ENCODE data around the gene SLC17A3.

SLC17A3 gene, protein sequence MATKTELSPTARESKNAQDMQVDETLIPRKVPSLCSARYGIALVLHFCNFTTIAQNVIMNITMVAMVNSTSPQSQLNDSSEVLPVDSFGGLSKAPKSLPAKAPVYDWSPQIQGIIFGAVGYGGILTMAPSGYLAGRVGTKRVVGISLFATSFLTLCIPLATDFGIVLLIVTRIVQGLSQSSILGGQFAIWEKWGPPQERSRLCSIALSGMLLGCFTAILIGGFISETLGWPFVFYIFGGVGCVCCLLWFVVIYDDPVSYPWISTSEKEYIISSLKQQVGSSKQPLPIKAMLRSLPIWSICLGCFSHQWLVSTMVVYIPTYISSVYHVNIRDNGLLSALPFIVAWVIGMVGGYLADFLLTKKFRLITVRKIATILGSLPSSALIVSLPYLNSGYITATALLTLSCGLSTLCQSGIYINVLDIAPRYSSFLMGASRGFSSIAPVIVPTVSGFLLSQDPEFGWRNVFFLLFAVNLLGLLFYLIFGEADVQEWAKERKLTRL

GRCh38 chr6:25874118-25874517, at the start of gene SLC17A3:
Gene SLC17A3, minus strand, starts transcription at chr6:25874243. Its CDS starts 5,856 bp downstream, at chr6:25868387.
- FAIRE-seq = no peak

- FAIRE-seq = no peak
Measured at GRCh38 chr6:25922301-25922700, 48.3 kb upstream of the SLC17A3 start.

DNA sequence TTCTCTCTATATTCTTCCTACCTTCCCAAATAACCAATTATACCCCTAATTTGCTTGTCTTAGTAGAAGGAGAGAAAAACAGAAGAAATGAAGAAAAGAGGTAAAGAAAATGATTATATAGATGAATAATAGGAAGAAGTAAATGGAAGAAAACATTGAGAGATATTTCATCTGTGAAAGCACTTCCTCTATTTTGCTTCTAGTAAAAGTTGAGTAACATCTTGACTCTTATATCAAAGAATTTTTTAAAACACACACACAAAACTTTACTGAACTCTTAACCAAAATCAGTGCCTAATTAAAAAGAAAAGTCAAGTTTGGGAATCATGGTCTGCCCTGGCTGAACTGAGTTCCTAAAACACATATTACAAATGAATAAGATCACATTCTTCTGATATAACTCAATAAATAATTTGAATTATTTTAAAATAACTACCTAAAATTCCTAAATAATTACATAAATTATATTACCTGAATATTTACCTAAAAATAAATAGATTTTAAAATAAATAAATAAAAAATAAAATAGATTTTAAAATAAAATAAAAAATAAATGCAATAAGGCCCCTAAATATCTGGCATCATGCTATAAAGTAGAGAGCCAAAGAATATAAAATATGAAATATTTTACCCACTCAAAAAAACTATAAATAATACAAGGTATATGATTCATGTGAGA, 47.6 kb upstream of the SLC17A3 start:
- FAIRE-seq = peak; percentile 83

GRCh38 chr6:25919657-25920056, 45.6 kb upstream of the SLC17A3 start:
- FAIRE-seq = no peak

DNA sequence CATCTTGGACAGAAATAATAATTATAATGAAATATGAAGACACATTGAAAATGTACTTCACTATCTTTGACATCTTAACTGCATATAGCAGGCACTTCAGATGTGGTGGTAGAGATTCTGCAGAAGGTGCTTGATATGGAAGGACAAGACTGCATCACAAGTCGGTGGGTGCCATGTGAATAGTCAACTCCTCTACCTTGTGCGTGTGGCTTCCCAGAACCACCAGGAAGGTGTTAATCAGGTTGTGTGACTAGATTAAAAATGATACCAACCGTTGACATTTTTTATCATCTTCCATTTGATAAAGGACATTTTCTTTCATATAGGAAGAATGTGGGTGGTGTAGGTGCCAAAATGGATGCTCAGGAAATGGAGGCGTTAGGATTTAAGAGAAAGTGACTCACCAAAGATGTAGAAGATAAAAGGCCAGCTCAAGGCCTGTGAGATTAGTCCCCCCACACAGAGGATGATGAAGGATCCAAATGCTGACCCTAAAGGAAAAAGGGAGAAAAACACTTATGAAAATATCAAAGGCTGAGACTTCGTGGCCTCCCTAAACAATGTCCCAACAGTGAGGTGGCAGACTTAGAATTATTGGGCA, 44.1 kb upstream of the SLC17A3 start:
- no peak for FAIRE-seq

GRCh38 chr6:25916789-25917490, 42.9 kb upstream of the SLC17A3 start:
- FAIRE-seq = no peak

- no peak for FAIRE-seq
Measured at GRCh38 chr6:25916330-25916729, 42.3 kb upstream of the SLC17A3 start.

DNA sequence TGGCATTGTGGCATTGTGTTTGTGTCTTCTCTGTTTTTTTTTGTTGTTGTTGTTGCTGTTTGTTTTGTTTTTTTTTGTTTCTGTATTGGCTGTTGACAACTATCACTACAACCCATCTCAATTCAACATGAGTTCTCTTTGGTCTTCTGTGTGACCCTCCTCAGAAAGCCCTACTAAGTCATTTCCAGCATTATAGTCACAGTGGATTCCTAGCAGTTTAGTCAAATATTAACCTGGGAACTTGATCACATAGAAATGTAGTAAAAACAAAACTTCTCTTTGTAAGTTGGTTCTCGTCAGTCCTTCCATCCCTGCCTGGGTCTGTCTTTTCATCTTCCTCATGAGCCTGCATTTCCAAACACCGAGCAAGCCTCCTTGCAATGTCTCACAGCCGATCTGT, 39.7 kb upstream of the SLC17A3 start:
- no peak for FAIRE-seq

- no peak for FAIRE-seq
Measured at GRCh38 chr6:25911351-25911750, 37.3 kb upstream of the SLC17A3 start.

DNA sequence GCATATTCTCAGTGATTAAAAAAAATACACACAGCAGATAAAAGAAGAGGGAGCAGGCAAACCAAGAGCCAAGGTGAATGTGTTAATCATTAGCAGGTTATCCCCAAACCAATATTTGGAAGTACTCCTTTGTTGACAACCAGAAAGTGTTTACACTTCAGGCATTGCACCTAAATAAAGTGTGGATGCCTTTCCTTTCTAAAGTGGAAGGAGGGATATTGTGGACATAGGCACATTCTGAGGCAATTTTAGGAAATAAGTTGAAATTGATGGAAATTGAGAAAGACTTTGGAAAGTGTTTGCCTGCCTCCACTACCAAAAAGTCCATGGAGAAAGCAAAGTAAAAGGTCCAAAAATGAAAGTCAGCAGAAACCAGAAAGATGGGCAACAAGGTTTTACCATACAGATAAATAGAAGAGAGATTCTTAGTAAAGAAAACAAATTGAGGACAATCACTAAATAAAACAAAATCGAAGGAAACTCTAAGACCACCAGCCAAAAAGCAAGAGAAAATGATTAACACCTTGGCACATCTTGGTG, 33.5 kb upstream of the SLC17A3 start:
- no peak for FAIRE-seq

DNA sequence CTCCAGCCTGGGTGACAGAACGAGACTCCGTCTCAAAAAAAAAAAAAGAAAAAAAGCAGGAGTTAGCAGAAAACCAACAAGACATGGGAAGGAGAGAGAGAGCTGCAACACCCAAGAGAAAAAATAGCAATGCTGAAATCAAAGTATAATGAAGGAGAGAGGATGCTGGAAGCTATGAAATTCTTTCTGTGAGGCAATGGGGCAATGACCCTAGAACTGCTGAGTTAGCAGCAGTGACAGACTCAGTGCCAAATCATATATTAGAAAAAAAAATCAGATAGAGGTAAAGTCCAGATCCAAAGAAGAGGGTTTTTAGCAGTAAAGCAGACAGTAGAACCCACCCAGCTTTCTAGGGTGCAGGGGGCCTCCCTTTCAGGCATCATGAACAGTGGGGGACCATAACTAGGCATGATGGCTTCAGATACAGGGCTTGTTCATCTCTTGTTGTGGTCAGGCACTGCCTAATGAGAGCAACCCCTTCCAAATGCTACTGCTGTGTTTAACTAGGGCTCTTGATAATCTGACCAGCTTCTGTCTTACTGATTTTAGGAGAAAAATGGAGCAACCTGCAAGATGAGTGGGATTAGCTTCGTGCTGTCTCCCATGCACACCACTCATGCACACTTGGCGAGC, 29.5 kb upstream of the SLC17A3 start:
- FAIRE-seq = no peak

- FAIRE-seq = peak; percentile 53
Measured at GRCh38 chr6:25902071-25902470, 28.0 kb upstream of the SLC17A3 start.

DNA sequence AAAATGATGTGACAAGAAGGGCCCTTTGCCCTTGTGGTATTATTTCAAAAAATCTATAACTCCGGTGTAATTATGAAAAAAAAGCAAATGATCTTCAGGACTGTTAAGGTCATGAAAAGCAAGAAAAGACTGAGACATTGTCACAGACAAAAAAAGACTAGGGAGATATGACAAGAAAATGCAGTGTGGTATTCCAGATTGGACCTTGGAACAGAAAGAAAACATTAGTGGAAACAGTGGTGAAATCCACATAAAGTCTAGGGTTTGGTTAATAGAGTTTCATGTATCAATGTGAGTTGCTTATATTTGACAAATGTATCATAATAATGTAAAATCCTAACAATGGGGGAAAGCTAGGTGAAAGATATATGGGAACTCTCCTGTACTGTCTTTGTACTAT, 26.8 kb upstream of the SLC17A3 start:
- no peak for FAIRE-seq

- no peak for FAIRE-seq
Measured at GRCh38 chr6:25899580-25900408, 25.8 kb upstream of the SLC17A3 start.

DNA sequence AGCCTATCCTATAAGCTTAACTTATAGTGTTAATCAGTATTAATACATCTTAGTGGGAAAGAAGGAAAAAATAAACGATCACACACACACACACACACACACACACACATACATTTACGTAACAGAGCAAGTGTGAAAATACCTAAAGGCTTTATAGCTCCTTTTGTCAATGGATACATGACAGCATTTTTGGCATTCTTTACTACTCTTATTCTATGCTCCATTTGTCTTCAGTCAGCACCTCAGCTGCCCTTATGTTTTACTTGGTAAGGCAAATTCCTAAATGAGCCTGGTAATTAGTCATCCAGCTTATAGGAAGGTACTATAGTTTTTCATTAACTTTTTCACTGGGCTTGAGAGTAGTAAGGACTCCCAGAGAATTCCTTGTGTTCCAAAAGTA, 25.1 kb upstream of the SLC17A3 start:
- FAIRE-seq = no peak

- FAIRE-seq = no peak
Measured at GRCh38 chr6:25898289-25898977, 24.4 kb upstream of the SLC17A3 start.

- no peak for FAIRE-seq
Measured at GRCh38 chr6:25896252-25896651, 22.2 kb upstream of the SLC17A3 start.

- no peak for FAIRE-seq
Measured at GRCh38 chr6:25895771-25896170, 21.7 kb upstream of the SLC17A3 start.

- no peak for FAIRE-seq
Measured at GRCh38 chr6:25893778-25894177, 19.7 kb upstream of the SLC17A3 start.

- FAIRE-seq = no peak
Measured at GRCh38 chr6:25892877-25893276, 18.8 kb upstream of the SLC17A3 start.

Measured in colon (tissue), 2 donors.